ENCODE data around the gene BANK1. TPM values are rescaled to one million over a fixed set of nuclear protein-coding genes. Genes with fewer than 3 reads are reported as not detected.

Gene BANK1
- total and polyA plus RNA-seq, 2 of the 4 experiments (the other 2 are of a cell fraction), result under 0.01 to 0.51 TPM

- Histone ChIP-seq H3K79me1 (ENCODE audit: low read depth in 1 of 2, low read length in 2 of 2) (no peaks in the 10 kb centered on the region), H3K27me3 (ENCODE audit: control insufficient read depth, insufficient read depth, low read length) (no peaks in the 10 kb centered on the region), H2BK15ac (ENCODE audit: low read depth, low read length) (no peak overlapping the region), H3K4ac (ENCODE audit: low read depth, low read length) (no peak overlapping the region), H3K23ac (ENCODE audit: low read depth, low read length) (no peak overlapping the region), H3K4me2 (ENCODE audit: low read depth, low read length) (no peak overlapping the region), H2AK5ac (ENCODE audit: low read depth, low read length) (no peak overlapping the region), H3K56ac (ENCODE audit: extremely low read depth, insufficient read depth, low read length) (no peak overlapping the region), H2BK20ac (ENCODE audit: low read depth, low read length) (no peak overlapping the region), H2AK9ac (replicated peaks; ENCODE audit: low read depth, low read length, poor library complexity) (no peak overlapping the region), H3K27ac (ENCODE audit: insufficient read depth, low read length) (no peak overlapping the region), H4K8ac (ENCODE audit: low read depth in 2 of 2, low read length in 2 of 2) (no peak overlapping the region), H3K4me1 (ENCODE audit: control insufficient read depth, insufficient read depth, low read length) (no peaks in the 10 kb centered on the region), H3K9ac (ENCODE audit: low read depth, low read length) (no peak overlapping the region), H3K18ac (ENCODE audit: low read depth, low read length) (no peak overlapping the region), H3K9me3 (ENCODE audit: control insufficient read depth, insufficient read depth, low read length) (no peaks in the 10 kb centered on the region), H4K20me1 (ENCODE audit: insufficient read depth, low read length) (no peaks in the 10 kb centered on the region), H4K91ac (ENCODE audit: insufficient read depth, low read depth, low read length) (no peak overlapping the region), H2BK5ac (ENCODE audit: low read depth, low read length, poor library complexity, severe bottlenecking) (no peak overlapping the region), H3K4me3 (ENCODE audit: insufficient read depth, low read depth, low read length) (no peak overlapping the region), H2AFZ (replicated peaks; ENCODE audit: low read length, poor library complexity) (no peak overlapping the region), H4K5ac (ENCODE audit: low read depth, low read length) (no peak overlapping the region), H3K36me3 (ENCODE audit: control insufficient read depth, insufficient read depth, low read length) (no peaks in the 10 kb centered on the region), H3K14ac (replicated peaks; ENCODE audit: low read depth, low read length) (no peak overlapping the region), H3K9me1 (ENCODE audit: insufficient read depth, low read length) (no peaks in the 10 kb centered on the region), H2BK120ac (ENCODE audit: low read depth, low read length) (no peak overlapping the region)
- ATAC-seq (ENCODE audit: low read depth) (no peak), DNase-seq (no peak)
- WGBS, 2 experiments (ENCODE audit: extremely low coverage in 2 of 2, insufficient read length in 1 of 2), result no CpG with 5 or more reads among the region's 1 CpG
- CTCF ChIA-PET, result interaction anchor here (0.6 kb wide), 1 partner anchor 25 kb away, joined by 3 read pairs; no protein-coding TSS in a partner anchor
- in situ Hi-C loops (cut with MboI; ENCODE audit: low sequenced_read_pairs), result no loop called here
- TF ChIP-seq CEBPB (IDR thresholded peaks at IDR 0.05; ENCODE audit: low read depth, low read length), result no peak
- TF ChIP-seq RCOR1 (IDR thresholded peaks at IDR 0.05; ENCODE audit: insufficient replicate concordance, low read length), result no peak
- no peak for TF ChIP-seq SMC3 (IDR thresholded peaks at IDR 0.05; ENCODE audit: low read depth, low read length)
- no peak for TF ChIP-seq RAD21 (IDR thresholded peaks at IDR 0.05; ENCODE audit: low read length)
- TF ChIP-seq BHLHE40 (IDR thresholded peaks at IDR 0.05; ENCODE audit: low read depth, low read length), result no peak
- no peak for TF ChIP-seq CHD1 (IDR thresholded peaks at IDR 0.05; ENCODE audit: low read depth, low read length)
- TF ChIP-seq MAFK (IDR thresholded peaks at IDR 0.05; ENCODE audit: low read depth, low read length), result no peak
- TF ChIP-seq ELK1 (IDR thresholded peaks at IDR 0.05; ENCODE audit: borderline replicate concordance, low read depth, low read length), result no peak
- TF ChIP-seq, protein P1, sequence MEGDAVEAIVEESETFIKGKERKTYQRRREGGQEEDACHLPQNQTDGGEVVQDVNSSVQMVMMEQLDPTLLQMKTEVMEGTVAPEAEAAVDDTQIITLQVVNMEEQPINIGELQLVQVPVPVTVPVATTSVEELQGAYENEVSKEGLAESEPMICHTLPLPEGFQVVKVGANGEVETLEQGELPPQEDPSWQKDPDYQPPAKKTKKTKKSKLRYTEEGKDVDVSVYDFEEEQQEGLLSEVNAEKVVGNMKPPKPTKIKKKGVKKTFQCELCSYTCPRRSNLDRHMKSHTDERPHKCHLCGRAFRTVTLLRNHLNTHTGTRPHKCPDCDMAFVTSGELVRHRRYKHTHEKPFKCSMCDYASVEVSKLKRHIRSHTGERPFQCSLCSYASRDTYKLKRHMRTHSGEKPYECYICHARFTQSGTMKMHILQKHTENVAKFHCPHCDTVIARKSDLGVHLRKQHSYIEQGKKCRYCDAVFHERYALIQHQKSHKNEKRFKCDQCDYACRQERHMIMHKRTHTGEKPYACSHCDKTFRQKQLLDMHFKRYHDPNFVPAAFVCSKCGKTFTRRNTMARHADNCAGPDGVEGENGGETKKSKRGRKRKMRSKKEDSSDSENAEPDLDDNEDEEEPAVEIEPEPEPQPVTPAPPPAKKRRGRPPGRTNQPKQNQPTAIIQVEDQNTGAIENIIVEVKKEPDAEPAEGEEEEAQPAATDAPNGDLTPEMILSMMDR (conservative IDR thresholded peaks at IDR 0.05; ENCODE audit: low read depth, low read length), result no peak
- TF ChIP-seq NFE2L2 (IDR thresholded peaks at IDR 0.05; ENCODE audit: low read depth, low read length), result no peak
- no peak for TF ChIP-seq RFX5 (IDR thresholded peaks at IDR 0.05; ENCODE audit: low read depth, low read length)
- no peak for TF ChIP-seq MAZ (IDR thresholded peaks at IDR 0.05; ENCODE audit: borderline replicate concordance, low read depth, low read length)
- TF ChIP-seq POLR2A (IDR thresholded peaks at IDR 0.05; ENCODE audit: low read depth, low read length), result no peak
- TF ChIP-seq, protein P2, sequence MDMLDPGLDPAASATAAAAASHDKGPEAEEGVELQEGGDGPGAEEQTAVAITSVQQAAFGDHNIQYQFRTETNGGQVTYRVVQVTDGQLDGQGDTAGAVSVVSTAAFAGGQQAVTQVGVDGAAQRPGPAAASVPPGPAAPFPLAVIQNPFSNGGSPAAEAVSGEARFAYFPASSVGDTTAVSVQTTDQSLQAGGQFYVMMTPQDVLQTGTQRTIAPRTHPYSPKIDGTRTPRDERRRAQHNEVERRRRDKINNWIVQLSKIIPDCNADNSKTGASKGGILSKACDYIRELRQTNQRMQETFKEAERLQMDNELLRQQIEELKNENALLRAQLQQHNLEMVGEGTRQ (IDR thresholded peaks at IDR 0.05; ENCODE audit: low read depth, low read length), result no peak
- TF ChIP-seq MXI1 (IDR thresholded peaks at IDR 0.05; ENCODE audit: borderline replicate concordance, low read depth, low read length), result no peak
- TF ChIP-seq FOS (IDR thresholded peaks at IDR 0.05; ENCODE audit: low read depth, low read length), result no peak
- intact Hi-C loops (cut with micrococcal nuclease), result no loop called here
- POLR2A ChIA-PET (ENCODE audit: unreplicated experiment), result no interaction called here
- BruUV-seq (replicated peaks), result no TSS peak
- dilution Hi-C loops (cut with HindIII; ENCODE audit: low sequenced_read_pairs, unreplicated experiment), result no loop called here
These were observed 191.2 kb downstream of the BANK1 start for GRCh38 chr4:101981756-101982155.
